WTC11 (cell line): ENCODE measurements around the gene CKAP2L. TPM values are rescaled to one million over a fixed set of nuclear protein-coding genes. Genes with fewer than 3 reads are reported as not detected.

Experiments used
- ATAC-seq: fragments of 200-7000 bp; cut with Tn5 transposase; 2 replicates; pipeline ENCODE4 v1.10.0; 2021; ENCODE audit warnings: mild to moderate bottlenecking, moderate library complexity
- CTCF ChIA-PET: fragments of 300-600 bp; sonication (Branson Sonifier 250); formaldehyde crosslinking; loops from one replicate; lab custom pipeline; 2021; ENCODE audit warnings: antibody characterized with exemption; lab: Charles Lee
- POLR2A ChIA-PET: fragments of 350-600 bp; sonication (Branson Sonifier 250); formaldehyde crosslinking; loops from one replicate; lab custom pipeline; 2021; ENCODE audit warnings: antibody characterized with exemption; lab: Charles Lee
- DNase-seq: peaks from one replicate; pipeline ENCODE4 v3.0.0; 2021; ENCODE audit warnings: low spot score
- H3K27ac Mint-ChIP-seq: 2 replicates; pipeline ENCODE4 v1.8.0; 2021; ENCODE audit warnings: mixed read lengths
- H3K27me3 Mint-ChIP-seq: 2 replicates; pipeline ENCODE4 v1.8.0; 2021; ENCODE audit warnings: low read depth, mild to moderate bottlenecking, moderate library complexity, mixed read lengths
- H3K36me3 Mint-ChIP-seq: 2 replicates; pipeline ENCODE4 v1.8.0; 2021; ENCODE audit warnings: mixed read lengths
- H3K4me1 Mint-ChIP-seq: 2 replicates; pipeline ENCODE4 v1.8.0; 2022; ENCODE audit warnings: mixed read lengths
- H3K4me3 Mint-ChIP-seq: 2 replicates; pipeline ENCODE4 v1.8.0; 2021; ENCODE audit warnings: mild to moderate bottlenecking, moderate library complexity, mixed read lengths
- H3K9me3 Mint-ChIP-seq: 2 replicates; pipeline ENCODE4 v1.8.0; 2021; ENCODE audit warnings: mixed read lengths
- AR ChIP-seq: fragments of 250-450 bp; sonication (Bioruptor Pico); IDR thresholded peaks from 2 replicates; pipeline ENCODE4 v1.9.0; 2021; ENCODE audit warnings: mild to moderate bottlenecking
- ATF1 ChIP-seq: sonication (generic); formaldehyde crosslinking; IDR thresholded peaks from 2 replicates; pipeline ENCODE4 v1.8.1; 2023; ENCODE audit warnings: mild to moderate bottlenecking, moderate library complexity, missing genetic modification reagents
- CBFB ChIP-seq: sonication (generic); formaldehyde crosslinking; IDR thresholded peaks from 2 replicates; pipeline ENCODE4 v1.8.1; 2022; ENCODE audit warnings: mild to moderate bottlenecking, low read depth, missing genetic modification reagents
- E2F4 ChIP-seq: sonication (generic); formaldehyde crosslinking; IDR thresholded peaks from 2 replicates; pipeline ENCODE4 v1.8.1; 2022; ENCODE audit warnings: low read depth, mild to moderate bottlenecking, moderate library complexity, missing genetic modification reagents, borderline replicate concordance
- FOXK1 ChIP-seq: sonication (generic); formaldehyde crosslinking; IDR thresholded peaks from 2 replicates; pipeline ENCODE4 v1.8.0; 2022; ENCODE audit warnings: mild to moderate bottlenecking, moderate library complexity, missing genetic modification reagents
- GABPB1 ChIP-seq: sonication (generic); formaldehyde crosslinking; IDR thresholded peaks from 2 replicates; pipeline ENCODE4 v1.8.1; 2023; ENCODE audit warnings: mild to moderate bottlenecking, missing genetic modification reagents
- TCF7 ChIP-seq: sonication (generic); formaldehyde crosslinking; IDR thresholded peaks from 2 replicates; pipeline ENCODE4 v1.8.0; 2022; ENCODE audit warnings: mild to moderate bottlenecking, low read depth, missing genetic modification reagents, moderate library complexity
- TEAD4 ChIP-seq: sonication (generic); formaldehyde crosslinking; IDR thresholded peaks from 2 replicates; pipeline ENCODE4 v1.8.0; 2022; ENCODE audit warnings: mild to moderate bottlenecking, missing genetic modification reagents
- ZBTB43 ChIP-seq: sonication (generic); formaldehyde crosslinking; IDR thresholded peaks from 2 replicates; pipeline ENCODE4 v1.8.1; 2023; ENCODE audit warnings: mild to moderate bottlenecking, missing genetic modification reagents
- ZNF263 ChIP-seq: sonication (generic); formaldehyde crosslinking; IDR thresholded peaks from 2 replicates; pipeline ENCODE4 v1.8.1; 2022; ENCODE audit warnings: low read depth, mild to moderate bottlenecking, moderate library complexity, missing genetic modification reagents
- total RNA-seq: library from RNA; stranded (reverse); gene quantifications from 3 replicates; pipeline ENCODE4 v1.2.3, GENCODE V29; 2021
- TF ChIP-seq, protein P1 (sequence below): sonication (generic); formaldehyde crosslinking; IDR thresholded peaks from 2 replicates; pipeline ENCODE4 v1.8.1; 2023; ENCODE audit warnings: mild to moderate bottlenecking, missing genetic modification reagents, moderate library complexity
- TF ChIP-seq, protein P2 (sequence below): fragments of 250-450 bp; sonication (Bioruptor Pico); IDR thresholded peaks from 2 replicates; pipeline ENCODE4 v1.9.0; 2021; ENCODE audit warnings: mild to moderate bottlenecking
- TF ChIP-seq, protein P3 (sequence below): sonication (generic); formaldehyde crosslinking; IDR thresholded peaks from 2 replicates; pipeline ENCODE4 v1.8.0; 2022; ENCODE audit warnings: missing genetic modification reagents
- TF ChIP-seq, protein P4 (sequence below): sonication (generic); formaldehyde crosslinking; IDR thresholded peaks from 2 replicates; pipeline ENCODE4 v1.8.0; 2023; ENCODE audit warnings: missing genetic modification reagents
- TF ChIP-seq, protein P5 (sequence below): sonication (generic); formaldehyde crosslinking; IDR thresholded peaks from 2 replicates; pipeline ENCODE4 v1.8.1; 2022; ENCODE audit warnings: mild to moderate bottlenecking, missing genetic modification reagents, moderate library complexity, borderline replicate concordance

The CKAP2L gene
- total RNA-seq, 1 experiment from 2014 or later = 25.6 TPM

GRCh38 chr2:112740527-112740926 lies 23.9 kb downstream of the CKAP2L start:
- Mint-ChIP-seq H3K4me1 (no peaks in the 10 kb centered on the region), H3K27me3 (no peaks in the 10 kb centered on the region)
- POLR2A ChIA-PET = no interaction called here
- DNase-seq (no peak), ATAC-seq (no peak)
- CTCF ChIA-PET = interaction anchor here (0.6 to 5.9 kb wide), 3 partner anchors 15 to 202 kb away, joined by 4 to 21 read pairs (median 16); no protein-coding TSS in a partner anchor
- no peak for TF ChIP-seq CBFB (CRISPR knock-in tag)
- TF ChIP-seq, all 79 proteins: peak for 0
- H3K9me3 Mint-ChIP-seq = no peaks in the 10 kb centered on the region
- no peak overlapping the region for H3K27ac Mint-ChIP-seq
- H3K36me3 Mint-ChIP-seq = peaks cover 54% of the 10 kb centered on the region
- no peak overlapping the region for H3K4me3 Mint-ChIP-seq

DNA sequence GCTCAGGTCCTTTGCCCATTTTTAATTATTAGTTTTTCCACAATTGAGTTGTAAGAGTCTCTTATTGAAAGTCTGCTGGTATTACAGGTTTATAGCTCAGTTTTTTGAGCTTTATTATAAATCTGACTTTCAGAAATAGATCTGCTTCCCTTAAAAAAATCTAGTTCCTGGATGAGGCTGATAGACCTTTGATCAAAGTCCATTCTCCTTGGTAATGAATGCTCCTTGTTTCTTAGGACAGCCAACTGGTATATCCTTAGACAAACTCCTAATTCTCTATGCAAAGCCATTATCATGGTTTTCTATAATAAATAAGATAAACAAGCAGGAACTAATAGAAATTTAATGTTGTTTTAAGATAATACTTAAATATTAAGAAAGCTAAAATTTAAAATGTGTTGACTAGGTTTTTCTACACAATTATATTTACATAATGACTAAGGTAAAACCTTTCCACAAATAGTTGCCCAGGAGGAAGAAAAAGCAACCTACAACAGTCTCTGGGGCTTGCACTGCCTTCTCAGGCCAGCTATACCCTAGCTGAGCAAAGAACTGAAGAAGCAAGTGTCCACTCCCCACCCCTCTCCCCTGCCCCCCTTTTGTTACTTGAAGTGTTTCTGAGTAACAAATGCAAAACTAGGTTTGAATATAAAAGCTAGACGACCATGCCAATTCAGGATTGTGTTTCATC lies 26.7 kb downstream of the CKAP2L start:
- no peak overlapping the region for H3K27ac Mint-ChIP-seq
- no peak overlapping the region for H3K4me3 Mint-ChIP-seq
- H3K36me3 Mint-ChIP-seq = peaks cover 39% of the 10 kb centered on the region
- ChIA-PET POLR2A (interaction anchor here (0.6 kb wide), 1 partner anchor 134 kb away, joined by 3 read pairs; no protein-coding TSS in a partner anchor), CTCF (interaction anchor here (1.2 to 5.9 kb wide), 4 partner anchors 12 to 205 kb away, joined by 4 to 21 read pairs (median 12); no protein-coding TSS in a partner anchor)
- no peaks in the 10 kb centered on the region for H3K27me3 Mint-ChIP-seq
- H3K4me1 Mint-ChIP-seq = no peaks in the 10 kb centered on the region
- ATAC-seq (no peak), DNase-seq (no peak)
- TF ChIP-seq, protein P1, sequence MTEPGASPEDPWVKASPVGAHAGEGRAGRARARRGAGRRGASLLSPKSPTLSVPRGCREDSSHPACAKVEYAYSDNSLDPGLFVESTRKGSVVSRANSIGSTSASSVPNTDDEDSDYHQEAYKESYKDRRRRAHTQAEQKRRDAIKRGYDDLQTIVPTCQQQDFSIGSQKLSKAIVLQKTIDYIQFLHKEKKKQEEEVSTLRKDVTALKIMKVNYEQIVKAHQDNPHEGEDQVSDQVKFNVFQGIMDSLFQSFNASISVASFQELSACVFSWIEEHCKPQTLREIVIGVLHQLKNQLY = no peak
- TF ChIP-seq, protein P2, sequence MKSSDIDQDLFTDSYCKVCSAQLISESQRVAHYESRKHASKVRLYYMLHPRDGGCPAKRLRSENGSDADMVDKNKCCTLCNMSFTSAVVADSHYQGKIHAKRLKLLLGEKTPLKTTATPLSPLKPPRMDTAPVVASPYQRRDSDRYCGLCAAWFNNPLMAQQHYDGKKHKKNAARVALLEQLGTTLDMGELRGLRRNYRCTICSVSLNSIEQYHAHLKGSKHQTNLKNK = no peak
- H3K9me3 Mint-ChIP-seq = no peaks in the 10 kb centered on the region

DNA sequence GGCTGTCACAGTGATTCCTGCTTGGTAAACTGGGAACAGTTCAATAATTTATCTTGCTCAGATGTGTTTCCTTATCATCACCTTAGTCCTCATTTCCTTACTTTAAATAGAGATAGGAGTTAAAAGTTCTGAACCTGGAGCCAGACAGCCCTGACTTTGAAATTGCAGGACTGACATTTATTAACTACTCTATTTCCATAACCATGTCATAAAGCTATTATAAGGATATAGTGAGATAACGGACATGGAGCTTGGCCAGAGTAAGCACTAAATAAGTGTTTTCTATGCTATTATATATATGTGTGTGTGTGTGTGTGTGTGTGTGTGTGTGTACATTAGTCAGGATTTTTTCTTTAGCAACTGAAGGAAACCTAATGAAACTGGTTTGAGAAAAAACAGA lies 30.5 kb downstream of the CKAP2L start:
- Mint-ChIP-seq H3K4me3 (no peak overlapping the region), H3K36me3 (peaks cover 9% of the 10 kb centered on the region), H3K27me3 (no peaks in the 10 kb centered on the region), H3K9me3 (no peaks in the 10 kb centered on the region), H3K4me1 (no peaks in the 10 kb centered on the region), H3K27ac (no peak overlapping the region)
- ATAC-seq (no peak), DNase-seq (no peak)
- CTCF ChIA-PET = interaction anchor here (0.6 to 1.7 kb wide), 2 partner anchors 134 to 208 kb away, joined by 3 to 8 read pairs; no protein-coding TSS in a partner anchor
- POLR2A ChIA-PET = no interaction called here
- TF ChIP-seq AR (CRISPR knock-in tag) (no peak), ZNF263 (CRISPR knock-in tag) (no peak), ATF1 (CRISPR knock-in tag) (no peak), GABPB1 (CRISPR knock-in tag) (no peak), FOXK1 (CRISPR knock-in tag) (no peak), E2F4 (CRISPR knock-in tag) (no peak), TCF7 (CRISPR knock-in tag) (no peak), TEAD4 (CRISPR knock-in tag) (no peak), ZBTB43 (CRISPR knock-in tag) (no peak)
- TF ChIP-seq, protein P3, sequence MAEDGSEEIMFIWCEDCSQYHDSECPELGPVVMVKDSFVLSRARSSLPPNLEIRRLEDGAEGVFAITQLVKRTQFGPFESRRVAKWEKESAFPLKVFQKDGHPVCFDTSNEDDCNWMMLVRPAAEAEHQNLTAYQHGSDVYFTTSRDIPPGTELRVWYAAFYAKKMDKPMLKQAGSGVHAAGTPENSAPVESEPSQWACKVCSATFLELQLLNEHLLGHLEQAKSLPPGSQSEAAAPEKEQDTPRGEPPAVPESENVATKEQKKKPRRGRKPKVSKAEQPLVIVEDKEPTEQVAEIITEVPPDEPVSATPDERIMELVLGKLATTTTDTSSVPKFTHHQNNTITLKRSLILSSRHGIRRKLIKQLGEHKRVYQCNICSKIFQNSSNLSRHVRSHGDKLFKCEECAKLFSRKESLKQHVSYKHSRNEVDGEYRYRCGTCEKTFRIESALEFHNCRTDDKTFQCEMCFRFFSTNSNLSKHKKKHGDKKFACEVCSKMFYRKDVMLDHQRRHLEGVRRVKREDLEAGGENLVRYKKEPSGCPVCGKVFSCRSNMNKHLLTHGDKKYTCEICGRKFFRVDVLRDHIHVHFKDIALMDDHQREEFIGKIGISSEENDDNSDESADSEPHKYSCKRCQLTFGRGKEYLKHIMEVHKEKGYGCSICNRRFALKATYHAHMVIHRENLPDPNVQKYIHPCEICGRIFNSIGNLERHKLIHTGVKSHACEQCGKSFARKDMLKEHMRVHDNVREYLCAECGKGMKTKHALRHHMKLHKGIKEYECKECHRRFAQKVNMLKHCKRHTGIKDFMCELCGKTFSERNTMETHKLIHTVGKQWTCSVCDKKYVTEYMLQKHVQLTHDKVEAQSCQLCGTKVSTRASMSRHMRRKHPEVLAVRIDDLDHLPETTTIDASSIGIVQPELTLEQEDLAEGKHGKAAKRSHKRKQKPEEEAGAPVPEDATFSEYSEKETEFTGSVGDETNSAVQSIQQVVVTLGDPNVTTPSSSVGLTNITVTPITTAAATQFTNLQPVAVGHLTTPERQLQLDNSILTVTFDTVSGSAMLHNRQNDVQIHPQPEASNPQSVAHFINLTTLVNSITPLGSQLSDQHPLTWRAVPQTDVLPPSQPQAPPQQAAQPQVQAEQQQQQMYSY = no peak
- TF ChIP-seq, protein P4, sequence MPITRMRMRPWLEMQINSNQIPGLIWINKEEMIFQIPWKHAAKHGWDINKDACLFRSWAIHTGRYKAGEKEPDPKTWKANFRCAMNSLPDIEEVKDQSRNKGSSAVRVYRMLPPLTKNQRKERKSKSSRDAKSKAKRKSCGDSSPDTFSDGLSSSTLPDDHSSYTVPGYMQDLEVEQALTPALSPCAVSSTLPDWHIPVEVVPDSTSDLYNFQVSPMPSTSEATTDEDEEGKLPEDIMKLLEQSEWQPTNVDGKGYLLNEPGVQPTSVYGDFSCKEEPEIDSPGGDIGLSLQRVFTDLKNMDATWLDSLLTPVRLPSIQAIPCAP (CRISPR knock-in tag) = no peak
- TF ChIP-seq, protein P5, sequence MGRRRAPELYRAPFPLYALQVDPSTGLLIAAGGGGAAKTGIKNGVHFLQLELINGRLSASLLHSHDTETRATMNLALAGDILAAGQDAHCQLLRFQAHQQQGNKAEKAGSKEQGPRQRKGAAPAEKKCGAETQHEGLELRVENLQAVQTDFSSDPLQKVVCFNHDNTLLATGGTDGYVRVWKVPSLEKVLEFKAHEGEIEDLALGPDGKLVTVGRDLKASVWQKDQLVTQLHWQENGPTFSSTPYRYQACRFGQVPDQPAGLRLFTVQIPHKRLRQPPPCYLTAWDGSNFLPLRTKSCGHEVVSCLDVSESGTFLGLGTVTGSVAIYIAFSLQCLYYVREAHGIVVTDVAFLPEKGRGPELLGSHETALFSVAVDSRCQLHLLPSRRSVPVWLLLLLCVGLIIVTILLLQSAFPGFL (CRISPR knock-in tag) = no peak
